Activated naive CD8-positive, alpha-beta T cell (primary cell): Measurements from ENCODE around the gene CLDN24.

Experiments used
- H3K27ac Mint-ChIP-seq: one replicate; pipeline ENCODE4 v1.8.0; 2021; ENCODE audit warnings: mixed read lengths
- H3K27me3 Mint-ChIP-seq: one replicate; pipeline ENCODE4 v1.8.0; 2021; ENCODE audit warnings: mixed read lengths
- H3K36me3 Mint-ChIP-seq: one replicate; pipeline ENCODE4 v1.8.0; 2021; ENCODE audit warnings: mixed read lengths
- H3K4me1 Mint-ChIP-seq: one replicate; pipeline ENCODE4 v1.8.0; 2021; ENCODE audit warnings: low read depth, mixed read lengths
- H3K4me3 Mint-ChIP-seq: one replicate; pipeline ENCODE4 v1.8.0; 2021; ENCODE audit warnings: mild to moderate bottlenecking, mixed read lengths
- H3K9me3 Mint-ChIP-seq: one replicate; pipeline ENCODE4 v1.8.0; 2021; ENCODE audit warnings: low read depth, mixed read lengths

CLDN24 gene

DNA sequence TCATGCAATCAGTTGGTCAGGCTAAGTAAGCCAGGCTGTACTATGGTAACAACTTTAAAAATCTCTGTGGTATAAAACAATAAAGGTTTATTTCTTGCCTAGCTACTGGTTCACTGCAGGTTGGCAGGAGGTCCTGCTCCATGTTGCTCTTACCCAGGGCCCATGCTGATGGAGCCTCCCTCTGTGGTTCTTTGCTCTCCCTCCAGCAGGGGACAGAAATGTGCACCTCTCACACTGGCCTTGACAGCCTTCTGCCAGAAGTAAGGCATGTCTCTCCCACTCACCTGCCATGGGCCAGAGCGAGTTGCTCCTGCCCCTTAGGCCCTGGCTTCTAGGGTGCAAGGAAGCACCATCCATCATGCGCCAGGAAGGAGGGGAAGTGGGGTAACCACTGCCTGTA is 33.3 kb downstream of the CLDN24 start:
- H3K27ac Mint-ChIP-seq = no peak overlapping the region
- no peak overlapping the region for H3K4me3 Mint-ChIP-seq
- peaks cover 10% of the 10 kb centered on the region for H3K36me3 Mint-ChIP-seq
- no peaks in the 10 kb centered on the region for H3K27me3 Mint-ChIP-seq
- H3K4me1 Mint-ChIP-seq = no peaks in the 10 kb centered on the region
- no peaks in the 10 kb centered on the region for H3K9me3 Mint-ChIP-seq

DNA sequence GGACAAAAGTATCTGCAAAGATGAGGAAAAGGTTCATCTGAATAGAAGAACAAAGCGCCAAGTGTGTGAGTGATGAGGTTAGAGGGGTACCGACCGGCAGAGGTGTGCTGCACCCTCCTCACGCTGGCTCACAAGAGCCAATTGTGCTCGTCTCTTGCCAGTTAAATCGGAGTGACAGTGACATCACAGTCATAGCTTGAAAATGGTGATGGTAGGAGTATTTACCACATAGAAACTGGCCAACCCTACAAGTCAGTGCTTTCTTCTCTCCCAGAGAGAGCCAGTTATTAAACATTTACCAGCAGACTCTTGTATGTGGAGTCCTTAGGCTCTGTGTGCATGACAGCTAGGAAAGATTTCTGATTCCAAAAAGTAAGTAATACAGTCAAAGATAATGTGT is 34.5 kb downstream of the CLDN24 start:
- peaks cover 10% of the 10 kb centered on the region for H3K36me3 Mint-ChIP-seq

DNA sequence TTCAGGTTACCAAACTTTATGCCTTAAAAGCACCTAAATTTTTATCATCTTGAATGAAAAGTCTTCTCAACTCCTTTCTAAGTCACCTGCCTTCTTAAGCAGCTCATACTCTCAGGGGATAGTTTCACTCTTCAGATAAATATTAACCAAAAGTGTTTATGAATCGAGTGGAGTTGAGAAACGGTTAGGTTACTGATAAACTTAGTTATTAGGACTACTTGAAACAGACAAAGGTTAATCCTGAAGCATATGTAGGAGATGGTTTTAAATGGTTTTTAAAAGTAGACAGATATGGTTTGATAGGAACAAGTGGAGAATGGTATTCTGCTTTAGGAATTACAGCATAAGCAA is 34.9 kb downstream of the CLDN24 start:
- Mint-ChIP-seq H3K4me1 (no peaks in the 10 kb centered on the region), H3K27me3 (no peaks in the 10 kb centered on the region), H3K9me3 (no peaks in the 10 kb centered on the region), H3K36me3 (peaks cover 8% of the 10 kb centered on the region), H3K4me3 (no peak overlapping the region), H3K27ac (no peak overlapping the region)

More for the DNA sequence above, 34.5 kb downstream of the CLDN24 start:
- no peaks in the 10 kb centered on the region for H3K4me1 Mint-ChIP-seq
- no peaks in the 10 kb centered on the region for H3K27me3 Mint-ChIP-seq
- no peak overlapping the region for H3K4me3 Mint-ChIP-seq
- no peak overlapping the region for H3K27ac Mint-ChIP-seq
- H3K9me3 Mint-ChIP-seq = no peaks in the 10 kb centered on the region

DNA sequence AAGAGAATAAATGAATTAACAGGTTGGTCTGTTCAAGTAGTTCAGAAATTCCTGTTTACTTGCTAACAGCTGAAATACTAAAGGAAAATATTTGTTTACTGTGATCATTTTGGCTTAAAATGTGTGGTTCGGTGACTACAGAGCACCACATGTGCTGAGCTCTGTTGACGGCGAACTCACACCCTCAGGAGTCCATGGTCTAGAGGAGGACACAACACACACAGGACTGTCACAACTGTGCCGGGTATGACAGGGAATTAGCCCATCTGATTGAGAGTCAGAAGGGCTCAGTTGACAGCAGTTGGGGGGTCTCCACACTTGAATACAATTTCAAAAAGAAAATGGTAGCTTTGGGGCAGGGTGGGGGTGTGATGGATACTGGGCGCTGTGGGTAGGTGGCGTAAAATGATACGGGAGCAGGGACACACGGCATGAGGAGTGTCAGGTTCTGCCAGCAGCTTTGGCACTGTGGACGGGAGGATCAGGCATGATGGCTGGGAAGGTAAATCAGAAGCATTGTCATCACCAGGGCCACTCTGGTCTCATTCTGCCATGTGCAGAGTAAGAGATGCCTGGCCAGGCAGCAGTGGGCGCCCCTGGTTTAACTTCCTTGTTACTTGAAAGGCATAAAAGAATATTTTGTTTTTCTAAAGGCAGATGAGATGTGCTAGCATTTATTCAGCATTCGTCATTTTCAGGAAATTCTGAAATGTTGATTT is 35.5 kb downstream of the CLDN24 start:
- Mint-ChIP-seq H3K4me3 (no peak overlapping the region), H3K27ac (no peak overlapping the region), H3K9me3 (no peaks in the 10 kb centered on the region), H3K36me3 (peaks cover 8% of the 10 kb centered on the region), H3K4me1 (no peaks in the 10 kb centered on the region), H3K27me3 (no peaks in the 10 kb centered on the region)

DNA sequence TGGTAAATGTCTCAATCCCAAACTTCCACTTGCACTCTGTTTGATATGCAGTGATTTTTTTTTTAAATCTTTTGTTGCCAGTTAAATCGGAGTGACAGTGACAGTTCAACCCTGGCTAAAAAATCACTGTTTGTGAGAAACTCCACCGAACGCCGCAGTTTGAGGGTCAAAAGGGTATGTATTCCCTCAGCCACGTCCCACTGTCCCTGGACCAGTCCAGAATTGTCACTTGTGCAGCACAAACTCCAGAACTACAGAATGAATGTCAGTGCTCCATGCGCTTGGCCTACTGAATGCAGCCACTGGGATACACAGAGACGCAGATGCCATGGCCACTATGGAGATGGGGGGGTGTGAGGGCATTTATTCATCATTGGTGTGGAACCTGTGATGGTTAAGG is 36.3 kb downstream of the CLDN24 start:
- no peaks in the 10 kb centered on the region for H3K27me3 Mint-ChIP-seq
- H3K9me3 Mint-ChIP-seq = no peaks in the 10 kb centered on the region
- H3K27ac Mint-ChIP-seq = no peak overlapping the region
- no peak overlapping the region for H3K4me3 Mint-ChIP-seq
- peaks cover 7% of the 10 kb centered on the region for H3K36me3 Mint-ChIP-seq
- H3K4me1 Mint-ChIP-seq = no peaks in the 10 kb centered on the region

DNA sequence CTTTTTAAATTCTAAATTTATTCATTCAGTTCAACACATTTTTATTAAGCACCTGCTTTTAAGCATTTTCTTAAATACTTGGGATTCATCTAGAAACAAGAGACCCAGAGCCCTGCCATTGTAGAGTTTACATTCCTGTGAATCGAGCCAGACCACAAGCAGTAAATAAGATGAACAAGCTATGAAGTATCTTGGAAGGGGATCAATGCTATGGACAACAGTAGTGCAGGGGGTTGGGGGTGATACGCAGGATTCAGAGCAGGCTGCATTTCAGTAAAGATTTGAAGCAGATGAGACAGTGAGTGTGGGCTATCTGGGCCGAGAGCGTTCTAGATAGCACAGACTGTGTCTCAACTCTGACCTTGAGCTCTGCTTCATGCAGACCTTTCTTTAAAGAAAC is 37.3 kb downstream of the CLDN24 start:
- H3K36me3 Mint-ChIP-seq = peaks cover 4% of the 10 kb centered on the region
- H3K27me3 Mint-ChIP-seq = no peaks in the 10 kb centered on the region
- H3K4me1 Mint-ChIP-seq = no peaks in the 10 kb centered on the region
- H3K9me3 Mint-ChIP-seq = no peaks in the 10 kb centered on the region
- no peak overlapping the region for H3K4me3 Mint-ChIP-seq
- H3K27ac Mint-ChIP-seq = no peak overlapping the region

DNA sequence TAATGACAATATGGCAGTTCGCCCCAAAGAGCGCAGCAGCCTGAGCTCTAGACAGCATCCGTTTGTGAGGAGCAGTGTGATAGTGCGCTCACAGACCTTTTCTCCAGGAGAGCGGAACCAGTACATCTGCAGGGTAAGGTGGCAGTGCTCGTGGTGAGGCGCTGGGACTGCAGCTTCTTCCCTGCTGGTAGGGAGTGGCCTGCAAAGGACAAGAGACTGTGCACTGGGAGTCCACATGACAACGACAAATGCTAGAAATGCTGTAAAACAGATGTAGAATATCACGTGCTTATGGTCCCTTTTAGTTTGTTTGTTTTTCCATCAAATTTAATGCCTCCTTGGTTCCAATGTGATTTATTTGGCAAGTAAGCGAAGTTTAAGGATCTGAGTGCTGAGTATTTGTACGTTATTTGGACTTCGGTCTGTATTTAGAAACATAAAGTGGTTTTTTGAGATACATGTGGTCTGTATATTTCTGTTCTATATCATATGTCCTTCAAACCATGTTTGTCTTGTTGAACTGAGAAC is 37.9 kb downstream of the CLDN24 start:
- no peaks in the 10 kb centered on the region for H3K9me3 Mint-ChIP-seq
- H3K27me3 Mint-ChIP-seq = no peaks in the 10 kb centered on the region
- peaks cover 4% of the 10 kb centered on the region for H3K36me3 Mint-ChIP-seq

DNA sequence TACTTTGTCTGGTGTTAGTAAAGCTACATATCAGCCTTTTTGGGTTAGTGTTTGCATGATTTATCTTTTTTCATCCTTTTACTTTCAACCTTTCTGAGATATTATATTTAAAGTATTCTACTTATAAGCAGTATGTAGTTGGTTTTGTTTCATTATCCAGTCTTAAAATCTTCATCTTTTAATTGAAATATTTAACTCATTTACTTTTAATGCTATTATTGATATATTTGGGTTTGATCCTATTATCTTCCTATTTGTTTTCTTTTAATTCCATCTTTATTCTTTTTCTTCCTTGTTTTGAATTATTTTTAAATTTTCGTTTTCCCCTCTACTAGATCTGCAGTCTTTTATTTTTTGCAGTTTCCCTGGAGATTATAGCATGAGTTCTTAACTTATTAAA is 46.1 kb downstream of the CLDN24 start:
- H3K9me3 Mint-ChIP-seq = peaks cover 7% of the 10 kb centered on the region
- H3K27me3 Mint-ChIP-seq = no peaks in the 10 kb centered on the region
- peaks cover 18% of the 10 kb centered on the region for H3K36me3 Mint-ChIP-seq
- no peak overlapping the region for H3K4me3 Mint-ChIP-seq
- no peak overlapping the region for H3K27ac Mint-ChIP-seq
- H3K4me1 Mint-ChIP-seq = no peaks in the 10 kb centered on the region

More for the DNA sequence above, 37.9 kb downstream of the CLDN24 start:
- Mint-ChIP-seq H3K4me1 (no peaks in the 10 kb centered on the region), H3K27ac (no peak overlapping the region), H3K4me3 (no peak overlapping the region)

DNA sequence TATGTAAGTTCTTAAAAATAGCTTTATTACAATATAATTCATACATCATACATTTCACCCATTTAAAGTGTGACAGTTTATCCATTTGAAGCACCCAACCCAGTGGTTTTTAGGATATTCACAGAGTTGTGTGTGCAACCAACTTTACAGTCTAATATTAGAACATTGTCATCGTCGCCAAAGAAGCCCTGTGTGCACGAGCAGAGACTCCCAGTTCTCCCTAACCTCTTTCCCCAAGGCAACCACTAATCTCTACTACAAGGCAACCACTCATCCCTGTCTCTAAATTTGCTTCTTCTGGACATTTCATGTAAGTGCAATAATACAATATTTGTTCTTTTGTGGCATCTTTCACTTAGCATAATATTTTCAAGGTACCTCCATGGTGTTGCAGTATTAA is 49.8 kb downstream of the CLDN24 start:
- Mint-ChIP-seq H3K27ac (no peak overlapping the region), H3K4me3 (no peak overlapping the region), H3K36me3 (peaks cover 18% of the 10 kb centered on the region), H3K9me3 (peaks cover 7% of the 10 kb centered on the region), H3K4me1 (no peaks in the 10 kb centered on the region), H3K27me3 (no peaks in the 10 kb centered on the region)
